Measurements from ENCODE around the gene NUTF2. TPM values are rescaled to one million over a fixed set of nuclear protein-coding genes. Genes with fewer than 3 reads are reported as not detected.

The NUTF2 gene
- total and polyA plus RNA-seq, 2 of the 8 experiments (the other 6 are each of a cell fraction or from before 2014, with no cell fraction given): 219 to 377 TPM

DNA sequence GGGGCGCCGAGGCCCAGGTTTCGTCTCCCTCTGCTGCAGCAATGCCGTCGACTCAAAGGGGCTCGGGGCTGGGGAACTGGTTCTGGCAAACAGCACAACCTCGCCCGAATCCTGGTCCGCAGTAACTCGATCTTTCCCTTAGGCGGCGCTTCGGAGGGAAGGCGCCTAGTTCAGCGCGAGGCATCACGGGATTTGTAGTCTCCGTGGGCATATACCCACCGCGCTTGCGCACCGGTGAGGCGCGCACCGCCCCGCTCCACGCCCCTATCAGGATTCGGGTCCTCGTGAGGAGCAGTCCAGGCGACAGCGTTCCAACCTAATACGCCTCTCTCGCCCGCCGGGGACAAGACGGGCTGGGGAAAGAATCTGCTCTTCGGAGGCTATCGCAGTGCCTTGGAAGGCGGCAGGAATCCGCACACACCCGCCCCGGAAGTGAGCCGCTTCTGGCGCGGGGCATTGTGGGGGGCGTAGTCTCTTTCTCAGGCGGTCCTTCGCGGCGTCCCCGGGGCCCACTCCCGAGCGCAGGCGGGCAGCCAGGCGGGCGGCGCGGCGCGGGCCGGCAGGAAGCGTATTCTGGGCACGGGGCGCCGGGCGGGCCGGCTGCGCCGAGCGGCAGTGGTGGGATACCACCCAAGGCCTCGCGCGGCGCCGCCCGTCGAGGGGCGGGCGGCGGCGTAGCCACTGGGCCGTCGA lies 4.8 kb upstream of the NUTF2 start, which contains the start of gene THAP11 (continued):
- TF ChIP-seq ASH2L (IDR thresholded peaks at IDR 0.05; ENCODE audit: low read length) (peak; percentile 53), GABPA (IDR thresholded peaks at IDR 0.05; ENCODE audit: borderline replicate concordance, insufficient read depth, low read length) (no peak), CEBPB (IDR thresholded peaks at IDR 0.05; ENCODE audit: low read depth, low read length) (no peak), SP4 (IDR thresholded peaks at IDR 0.05; ENCODE audit: low read length) (peak; percentile 51; the same call in 1 of the 2 replicates), POLR2AphosphoS5 (IDR thresholded peaks at IDR 0.05; ENCODE audit: low read depth, low read length) (peak; percentile 83), HDAC6 (IDR thresholded peaks at IDR 0.05; ENCODE audit: low read depth, low read length) (no peak), TAF7 (optimal IDR thresholded peaks at IDR 0.05; ENCODE audit: borderline replicate concordance, low read depth, low read length) (peak; percentile 87), EP300 (IDR thresholded peaks at IDR 0.05; ENCODE audit: borderline replicate concordance in 1 of 2, low read depth in 2 of 2, low read length in 2 of 2) (no peak), TEAD4 (IDR thresholded peaks at IDR 0.05; ENCODE audit: low read depth, low read length) (no peak), EGR1 (IDR thresholded peaks at IDR 0.05; ENCODE audit: borderline replicate concordance, low read depth, low read length) (no peak), SRF (IDR thresholded peaks at IDR 0.05; ENCODE audit: low read depth, low read length) (no peak), BRCA1 (IDR thresholded peaks at IDR 0.05; ENCODE audit: low read depth, low read length) (no peak), SIRT6 (IDR thresholded peaks at IDR 0.05; ENCODE audit: low read length) (no peak), BCL11A (IDR thresholded peaks at IDR 0.05; ENCODE audit: low read depth in 2 of 2, low read length in 2 of 2) (no peak), TBP (IDR thresholded peaks at IDR 0.05; ENCODE audit: low read depth, low read length) (peak; percentile 69), NRF1 (IDR thresholded peaks at IDR 0.05; ENCODE audit: low read depth, low read length) (peak; percentile 88), JUND (IDR thresholded peaks at IDR 0.05; ENCODE audit: low read length) (no peak), HDAC2 (IDR thresholded peaks at IDR 0.05; ENCODE audit: borderline replicate concordance in 1 of 2, low read depth in 2 of 2, low read length in 2 of 2) (no peak), CBX8 (IDR thresholded peaks at IDR 0.05; ENCODE audit: borderline replicate concordance, low read depth, low read length) (no peak), SIX5 (IDR thresholded peaks at IDR 0.05; ENCODE audit: low read depth, low read length) (peak; percentile 84), CREB1 (IDR thresholded peaks at IDR 0.05) (peak; percentile 60), KDM1A (IDR thresholded peaks at IDR 0.05; ENCODE audit: borderline replicate concordance, low read length) (no peak)
- TF ChIP-seq, protein P1, sequence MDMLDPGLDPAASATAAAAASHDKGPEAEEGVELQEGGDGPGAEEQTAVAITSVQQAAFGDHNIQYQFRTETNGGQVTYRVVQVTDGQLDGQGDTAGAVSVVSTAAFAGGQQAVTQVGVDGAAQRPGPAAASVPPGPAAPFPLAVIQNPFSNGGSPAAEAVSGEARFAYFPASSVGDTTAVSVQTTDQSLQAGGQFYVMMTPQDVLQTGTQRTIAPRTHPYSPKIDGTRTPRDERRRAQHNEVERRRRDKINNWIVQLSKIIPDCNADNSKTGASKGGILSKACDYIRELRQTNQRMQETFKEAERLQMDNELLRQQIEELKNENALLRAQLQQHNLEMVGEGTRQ (IDR thresholded peaks at IDR 0.05; ENCODE audit: low read length): 0 out of 2 replicates have a peak, but pooled peaks have one; percentile 0
- TF ChIP-seq, protein P2, sequence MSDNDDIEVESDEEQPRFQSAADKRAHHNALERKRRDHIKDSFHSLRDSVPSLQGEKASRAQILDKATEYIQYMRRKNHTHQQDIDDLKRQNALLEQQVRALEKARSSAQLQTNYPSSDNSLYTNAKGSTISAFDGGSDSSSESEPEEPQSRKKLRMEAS (IDR thresholded peaks at IDR 0.05): peak; percentile 53
